Measurements from ENCODE around the gene RARB.

RARB gene

DNA sequence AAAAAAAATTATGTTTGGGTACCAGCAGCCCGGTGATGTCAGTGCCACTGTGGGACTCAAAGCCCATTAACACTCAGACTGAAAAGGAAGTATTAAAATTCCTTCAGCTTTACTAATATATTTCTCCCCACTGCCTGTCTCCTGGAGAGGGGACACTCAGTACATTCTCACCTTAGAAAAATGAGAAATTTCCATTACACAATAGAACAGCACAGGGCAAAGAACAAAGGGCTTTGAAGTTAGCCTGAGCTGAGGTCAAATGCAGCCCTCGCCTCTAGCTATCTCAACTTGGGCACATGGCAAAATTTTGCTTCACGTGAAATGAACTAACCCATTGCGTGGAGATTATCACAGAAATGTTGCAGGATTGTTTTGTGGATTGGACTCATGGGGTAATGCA is 80.8 kb downstream of the RARB start:
- DNase-seq (ENCODE audit: low spot score), result no peak

- no peak for DNase-seq (ENCODE audit: low spot score)
Measured at GRCh38 chr3:25510797-25511196, 82.7 kb downstream of the RARB start.

- DNase-seq (ENCODE audit: low spot score), result no peak
Measured at GRCh38 chr3:25511972-25512721, 84.1 kb downstream of the RARB start.

- DNase-seq (ENCODE audit: low spot score), result no peak
Measured at GRCh38 chr3:25513642-25514266, 85.7 kb downstream of the RARB start.

GRCh38 chr3:25515171-25515570 is 87.1 kb downstream of the RARB start:
- DNase-seq (ENCODE audit: low spot score), result no peak

GRCh38 chr3:25520926-25521559 is 93.0 kb downstream of the RARB start:
- no peak for DNase-seq (ENCODE audit: low spot score)

GRCh38 chr3:25527336-25527735 is 99.3 kb downstream of the RARB start:
- DNase-seq (ENCODE audit: low spot score), result no peak

- no peak for DNase-seq (ENCODE audit: low spot score)
Measured at GRCh38 chr3:25527801-25528200, 99.7 kb downstream of the RARB start.

DNA sequence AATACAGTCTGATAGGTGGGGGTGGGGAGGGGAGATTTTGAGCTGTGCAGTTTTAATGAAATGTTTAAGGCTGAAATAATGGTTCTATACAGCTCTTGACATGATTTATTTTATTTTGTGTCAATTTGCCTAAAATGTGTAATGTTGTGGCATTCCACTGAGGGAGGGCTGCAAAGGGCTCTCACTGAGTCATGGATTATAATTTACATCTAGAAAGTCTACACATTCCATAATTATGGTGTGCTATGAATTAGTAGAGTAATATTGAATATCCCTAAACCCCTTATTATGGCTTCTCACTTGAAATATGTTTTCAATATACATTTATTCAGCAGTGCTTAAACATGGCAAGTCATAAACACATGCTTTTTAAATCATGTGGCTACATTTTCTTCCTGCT is 103.9 kb downstream of the RARB start:
- no peak for DNase-seq (ENCODE audit: low spot score)

DNA sequence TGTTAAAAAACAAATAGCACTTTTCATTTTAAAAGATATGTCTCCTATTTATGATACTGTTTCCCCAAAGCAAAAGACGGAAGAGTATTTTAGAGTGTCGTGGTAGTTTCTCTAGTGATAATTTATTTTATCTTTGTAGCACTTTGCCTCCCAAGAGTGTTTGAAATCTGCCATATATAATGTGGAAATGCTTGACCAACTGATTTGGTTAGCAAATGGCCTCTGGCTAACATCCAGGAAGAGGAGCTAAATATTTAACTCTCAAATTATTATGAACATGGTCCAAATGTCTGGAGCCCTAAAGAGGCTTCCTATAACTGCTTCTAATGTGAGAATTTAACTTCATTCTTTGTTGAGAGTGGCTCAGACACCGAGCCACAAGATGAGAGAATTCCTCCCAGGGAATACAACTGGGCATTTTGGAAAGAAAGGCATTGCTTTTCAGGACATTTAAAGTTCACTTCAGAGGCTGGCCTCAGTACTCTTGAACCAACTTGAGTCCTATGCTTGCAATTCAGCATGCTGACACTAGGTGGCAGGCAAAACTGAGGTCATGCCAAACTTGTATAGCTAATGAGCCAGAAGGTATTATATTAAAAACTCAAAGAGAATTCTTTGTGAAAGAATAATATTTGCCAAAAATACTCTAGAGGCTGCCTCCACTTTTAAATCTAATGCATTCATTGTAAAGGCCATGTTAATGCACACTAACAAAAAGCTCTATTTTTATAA is 104.5 kb downstream of the RARB start:
- DNase-seq (ENCODE audit: low spot score), result peak; percentile 46

GRCh38 chr3:25533399-25533798 is 105.3 kb downstream of the RARB start:
- DNase-seq (ENCODE audit: low spot score), result no peak

DNA sequence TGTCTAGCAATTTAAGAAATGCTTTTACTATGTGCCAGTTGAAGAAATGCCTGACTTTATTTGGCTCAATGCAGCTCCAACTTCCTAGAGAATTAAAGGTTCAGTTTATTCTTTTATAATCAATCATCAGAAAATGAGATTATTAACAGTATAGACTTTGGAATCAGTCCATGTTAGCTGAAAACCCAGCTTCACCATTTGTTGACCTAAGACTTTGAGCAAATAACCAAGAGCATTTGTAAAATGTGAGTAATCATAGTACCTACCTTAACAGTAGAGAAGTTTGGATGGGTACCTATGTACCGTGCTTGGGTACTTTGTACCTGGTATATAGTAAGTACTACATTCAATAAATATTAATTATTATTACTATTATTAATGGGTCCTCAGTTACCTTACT is 105.9 kb downstream of the RARB start:
- DNase-seq (ENCODE audit: low spot score), result no peak

GRCh38 chr3:25536521-25537391 is 108.7 kb downstream of the RARB start:
- DNase-seq (ENCODE audit: low spot score), result no peak

DNA sequence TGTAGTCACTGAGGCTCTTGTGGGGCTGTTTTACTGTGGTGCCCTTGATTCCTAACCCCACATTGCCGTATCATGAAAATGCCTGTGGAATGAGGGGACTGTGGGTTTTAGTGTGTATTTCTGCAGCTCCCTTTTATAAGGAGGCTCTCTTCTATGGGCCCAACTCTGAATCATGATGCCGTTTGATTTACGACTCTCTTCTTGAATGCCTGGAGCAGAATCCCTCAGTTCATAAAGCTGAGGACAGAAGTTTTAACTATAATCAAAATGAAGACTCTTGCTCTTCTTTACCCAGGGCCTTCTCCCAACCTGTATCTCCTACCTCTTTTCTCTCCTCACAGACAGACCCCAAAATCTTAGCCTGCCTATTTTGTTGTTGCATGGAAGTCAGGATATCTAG is 109.5 kb downstream of the RARB start:
- DNase-seq (ENCODE audit: low spot score), result no peak

GRCh38 chr3:25540273-25540672 is 112.2 kb downstream of the RARB start:
- DNase-seq (ENCODE audit: low spot score), result no peak

DNA sequence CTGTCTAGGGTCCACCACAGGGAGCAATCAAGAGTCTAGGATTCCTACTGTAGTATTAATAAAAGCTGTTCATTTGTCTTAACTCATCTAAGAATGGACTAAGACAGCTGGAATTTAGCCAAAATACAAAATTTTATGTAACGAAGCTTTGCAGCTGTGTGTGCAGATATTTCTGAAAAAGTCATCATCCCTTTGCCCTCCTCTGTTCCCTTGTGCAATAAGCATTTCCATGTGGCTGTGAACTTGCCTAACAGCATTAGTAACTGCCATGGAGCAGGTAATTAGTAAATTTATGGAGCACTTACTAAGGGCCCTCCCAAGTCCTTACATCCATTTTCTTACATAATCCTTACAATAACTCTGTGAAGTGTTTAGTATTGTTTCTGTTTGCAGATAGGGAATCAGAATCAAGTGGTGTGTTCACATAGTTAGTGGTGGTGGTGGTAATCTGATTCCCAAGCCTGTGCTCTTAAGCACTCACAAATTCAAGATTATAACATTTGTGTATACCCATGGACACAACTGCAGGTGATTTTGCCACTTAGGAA is 114.5 kb downstream of the RARB start:
- DNase-seq (ENCODE audit: low spot score), result no peak

DNA sequence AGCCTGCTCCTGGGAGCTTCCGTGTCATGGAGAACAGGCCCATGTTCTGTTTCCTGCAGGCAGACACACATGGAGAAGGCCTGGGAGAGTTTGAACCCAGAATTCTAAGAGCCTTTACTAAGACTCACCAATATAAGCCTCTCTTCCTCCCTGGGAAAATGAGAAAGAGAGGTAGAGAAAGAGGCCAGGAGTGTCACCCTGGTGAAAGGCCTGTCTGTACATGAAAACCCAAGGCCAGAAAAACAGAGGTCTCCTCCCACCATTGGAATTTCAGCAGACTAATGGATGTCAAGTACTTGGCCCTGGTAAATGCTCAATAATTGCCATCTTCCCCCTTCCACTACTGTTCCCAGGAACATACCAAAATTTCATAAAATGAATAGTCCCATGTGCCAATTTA is 119.0 kb downstream of the RARB start:
- no peak for DNase-seq (ENCODE audit: low spot score)

- no peak for DNase-seq (ENCODE audit: low spot score)
Measured at GRCh38 chr3:25547943-25548674, 120.0 kb downstream of the RARB start.

DNA sequence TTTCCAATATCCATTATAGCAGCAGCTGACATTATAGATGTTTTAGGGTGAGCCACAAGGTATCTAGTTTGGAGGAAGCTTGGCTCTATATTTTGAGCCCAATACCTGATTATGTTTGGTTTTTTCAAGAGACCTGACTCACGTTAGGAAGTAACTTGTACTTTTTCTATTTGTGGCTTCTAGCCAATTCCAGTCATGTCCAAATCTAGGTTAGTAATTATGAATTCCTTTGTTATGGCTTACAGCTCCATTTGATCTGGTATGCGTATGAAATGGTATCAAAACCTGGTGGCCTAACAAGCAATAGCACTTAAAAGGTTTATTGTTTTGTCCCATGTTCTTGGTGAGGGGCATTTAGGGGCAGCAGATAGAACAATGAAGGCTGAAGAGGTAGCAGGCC is 120.8 kb downstream of the RARB start:
- no peak for DNase-seq (ENCODE audit: low spot score)

- no peak for DNase-seq (ENCODE audit: low spot score)
Measured at GRCh38 chr3:25552251-25552650, 124.2 kb downstream of the RARB start.

DNA sequence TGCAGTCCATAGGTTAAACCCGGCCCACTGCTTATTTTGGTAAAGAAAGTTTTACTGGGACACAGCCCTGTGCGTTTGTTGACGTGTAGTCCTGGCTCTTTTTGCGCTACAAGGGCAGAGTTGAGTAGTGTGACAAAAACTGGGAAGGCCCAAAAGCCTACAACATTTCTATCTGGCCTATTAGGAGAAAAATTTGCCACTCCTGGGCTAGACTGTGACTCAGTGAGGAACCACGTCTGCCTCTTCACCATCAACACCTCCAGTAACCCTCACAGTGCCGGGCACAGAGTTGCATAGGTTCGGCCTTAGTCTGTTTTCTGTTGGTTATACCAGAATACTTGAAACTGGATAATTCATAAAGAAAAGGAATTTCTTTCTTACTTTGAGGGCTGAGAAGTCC is 126.3 kb downstream of the RARB start:
- no peak for DNase-seq (ENCODE audit: low spot score)

Measured in iPS-NIHi11 (cell line).